ENCODE results near the gene F8. TPM values are rescaled to one million over a fixed set of nuclear protein-coding genes. Genes with fewer than 3 reads are reported as not detected.

F8 gene
- total RNA-seq, 1 experiment from 2014 or later: 0.91 TPM

DNA sequence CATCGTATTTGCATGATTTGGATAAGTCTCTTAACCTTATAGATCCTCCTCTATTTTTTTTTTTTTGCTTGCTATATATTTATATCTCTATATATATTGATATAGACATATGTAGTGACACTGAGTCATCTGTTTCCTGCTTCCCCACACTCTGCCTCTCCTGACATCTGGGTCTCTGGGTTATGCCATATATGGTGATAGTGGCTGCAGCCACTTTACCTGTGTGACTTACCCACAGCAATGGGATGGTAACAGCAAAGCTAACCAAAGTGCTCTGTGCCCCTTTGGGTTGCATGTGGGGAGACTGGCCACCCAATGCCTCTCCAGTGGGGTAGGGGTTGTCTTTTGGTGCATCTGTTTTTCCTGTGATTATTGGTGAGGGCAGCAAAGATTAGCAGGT, 33.9 kb upstream of the F8 start:
- BruUV-seq (replicated peaks): no TSS peak
- ChIA-PET CTCF (interaction anchor here (0.8 kb wide), 1 partner anchor 28 kb away, joined by 3 read pairs; no protein-coding TSS in a partner anchor), POLR2A (ENCODE audit: unreplicated experiment) (no interaction called here)
- no peak overlapping the region for H3K9ac ChIP-seq (ENCODE audit: low read length)
- H3K36me3 ChIP-seq (ENCODE audit: low read depth, low read length): peaks cover 11% of the 10 kb centered on the region; the same call in 1 of the 2 replicates
- ATAC-seq (0 out of 2 replicates have a peak, but pooled peaks have one; percentile 7), DNase-seq (no peak)
- no peaks in the 10 kb centered on the region for H3K9me3 ChIP-seq (ENCODE audit: low read length)
- no peaks in the 10 kb centered on the region for H3F3A ChIP-seq (ENCODE audit: low read length, unreplicated experiment)
- H3K4me1 ChIP-seq (ENCODE audit: insufficient read depth, low read length): no peaks in the 10 kb centered on the region
- TF ChIP-seq, protein P1, sequence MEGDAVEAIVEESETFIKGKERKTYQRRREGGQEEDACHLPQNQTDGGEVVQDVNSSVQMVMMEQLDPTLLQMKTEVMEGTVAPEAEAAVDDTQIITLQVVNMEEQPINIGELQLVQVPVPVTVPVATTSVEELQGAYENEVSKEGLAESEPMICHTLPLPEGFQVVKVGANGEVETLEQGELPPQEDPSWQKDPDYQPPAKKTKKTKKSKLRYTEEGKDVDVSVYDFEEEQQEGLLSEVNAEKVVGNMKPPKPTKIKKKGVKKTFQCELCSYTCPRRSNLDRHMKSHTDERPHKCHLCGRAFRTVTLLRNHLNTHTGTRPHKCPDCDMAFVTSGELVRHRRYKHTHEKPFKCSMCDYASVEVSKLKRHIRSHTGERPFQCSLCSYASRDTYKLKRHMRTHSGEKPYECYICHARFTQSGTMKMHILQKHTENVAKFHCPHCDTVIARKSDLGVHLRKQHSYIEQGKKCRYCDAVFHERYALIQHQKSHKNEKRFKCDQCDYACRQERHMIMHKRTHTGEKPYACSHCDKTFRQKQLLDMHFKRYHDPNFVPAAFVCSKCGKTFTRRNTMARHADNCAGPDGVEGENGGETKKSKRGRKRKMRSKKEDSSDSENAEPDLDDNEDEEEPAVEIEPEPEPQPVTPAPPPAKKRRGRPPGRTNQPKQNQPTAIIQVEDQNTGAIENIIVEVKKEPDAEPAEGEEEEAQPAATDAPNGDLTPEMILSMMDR (conservative IDR thresholded peaks at IDR 0.05; ENCODE audit: low read depth, low read length): no peak
- TF ChIP-seq EZH2 (IDR thresholded peaks at IDR 0.05; ENCODE audit: low read length, unreplicated experiment) (no peak), EZH2phosphoT487 (IDR thresholded peaks at IDR 0.05; ENCODE audit: borderline replicate concordance, low read length) (no peak)
- H4K20me1 ChIP-seq (ENCODE audit: low read length): no peaks in the 10 kb centered on the region
- no peaks in the 10 kb centered on the region for H3K79me2 ChIP-seq (ENCODE audit: low read length)
- intact Hi-C loops (cut with micrococcal nuclease): loop anchor here (10.0 kb wide), 1 partner anchor 142 kb away; no protein-coding TSS in a partner anchor
- H3K9me2 ChIP-seq (replicated peaks; ENCODE audit: low read length): no peaks in the 10 kb centered on the region
- H3K4me3 ChIP-seq (ENCODE audit: low read length): no peak overlapping the region
- H3K4me2 ChIP-seq (ENCODE audit: low read length): no peak overlapping the region
- H3K27ac ChIP-seq (ENCODE audit: low read length): no peak overlapping the region
- no peak overlapping the region for H2AFZ ChIP-seq (ENCODE audit: low read length)
- H3K27me3 ChIP-seq (ENCODE audit: low read length): no peaks in the 10 kb centered on the region

DNA sequence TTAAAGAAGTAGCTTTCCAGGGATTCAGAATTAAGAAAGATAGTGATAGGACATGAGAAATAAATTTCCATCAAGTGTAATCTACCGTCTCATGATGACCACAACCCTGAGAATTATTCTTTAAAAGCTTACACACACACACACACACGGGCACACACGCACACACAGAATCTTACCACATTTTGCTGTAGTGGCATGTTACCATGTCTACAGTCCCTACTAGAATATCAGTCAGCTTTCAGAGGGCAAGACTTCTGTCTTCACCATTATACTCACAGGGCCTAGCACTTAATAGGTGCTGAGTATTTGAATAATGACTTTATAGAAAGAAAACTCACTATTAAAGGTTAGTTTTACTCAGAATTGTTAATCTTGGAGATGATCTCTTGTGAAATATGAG, 33.0 kb upstream of the F8 start:
- Histone ChIP-seq H2AFZ (ENCODE audit: low read length) (no peak overlapping the region), H4K20me1 (ENCODE audit: low read length) (no peaks in the 10 kb centered on the region), H3K4me2 (ENCODE audit: low read length) (no peak overlapping the region), H3K9ac (ENCODE audit: low read length) (no peak overlapping the region), H3K4me3 (ENCODE audit: low read length) (no peak overlapping the region), H3K36me3 (ENCODE audit: low read depth, low read length) (peaks cover 7% of the 10 kb centered on the region; the same call in 1 of the 2 replicates), H3K27me3 (ENCODE audit: low read length) (no peaks in the 10 kb centered on the region), H3K9me2 (replicated peaks; ENCODE audit: low read length) (no peaks in the 10 kb centered on the region), H3K4me1 (ENCODE audit: insufficient read depth, low read length) (no peaks in the 10 kb centered on the region), H3F3A (ENCODE audit: low read length, unreplicated experiment) (no peaks in the 10 kb centered on the region), H3K9me3 (ENCODE audit: low read length) (no peaks in the 10 kb centered on the region), H3K79me2 (ENCODE audit: low read length) (no peaks in the 10 kb centered on the region), H3K27ac (ENCODE audit: low read length) (no peak overlapping the region)
- DNase-seq (no peak), ATAC-seq (no peak)
- ChIA-PET POLR2A (ENCODE audit: unreplicated experiment) (no interaction called here), CTCF (no interaction called here)
- BruUV-seq (replicated peaks): no TSS peak
- TF ChIP-seq EZH2phosphoT487 (IDR thresholded peaks at IDR 0.05; ENCODE audit: borderline replicate concordance, low read length) (no peak), EZH2 (IDR thresholded peaks at IDR 0.05; ENCODE audit: low read length, unreplicated experiment) (no peak)
- TF ChIP-seq, protein P1 (conservative IDR thresholded peaks at IDR 0.05; ENCODE audit: low read depth, low read length): no peak
- intact Hi-C loops (cut with micrococcal nuclease): loop anchor here (10.0 kb wide), 1 partner anchor 141 kb away; no protein-coding TSS in a partner anchor

DNA sequence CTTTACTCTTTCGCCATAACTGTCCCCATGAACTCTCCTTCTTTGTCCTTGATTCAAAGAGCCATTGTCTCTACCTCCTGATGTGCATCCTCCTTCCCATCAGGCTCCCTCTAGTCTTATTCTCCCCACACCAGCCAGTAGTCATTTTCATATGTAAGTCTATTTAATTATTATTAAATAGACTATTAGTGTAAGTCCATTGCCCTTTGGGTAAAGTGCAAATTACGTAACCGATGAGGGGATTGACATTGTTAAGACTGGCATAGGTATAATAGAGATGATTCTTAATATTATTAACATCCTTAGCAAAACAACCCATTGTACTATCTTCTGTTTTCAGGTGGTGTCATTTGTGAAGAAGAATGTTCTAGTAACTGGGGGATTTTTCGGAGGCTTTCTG, 31.7 kb upstream of the F8 start:
- Histone ChIP-seq H4K20me1 (ENCODE audit: low read length) (no peaks in the 10 kb centered on the region), H3K9me2 (replicated peaks; ENCODE audit: low read length) (no peaks in the 10 kb centered on the region), H3K9me3 (ENCODE audit: low read length) (no peaks in the 10 kb centered on the region), H3K36me3 (ENCODE audit: low read depth, low read length) (no peaks in the 10 kb centered on the region; the same call in 1 of the 2 replicates), H3K4me3 (ENCODE audit: low read length) (no peak overlapping the region), H3K4me2 (ENCODE audit: low read length) (no peak overlapping the region), H2AFZ (ENCODE audit: low read length) (no peak overlapping the region), H3K79me2 (ENCODE audit: low read length) (no peaks in the 10 kb centered on the region), H3K4me1 (ENCODE audit: insufficient read depth, low read length) (no peaks in the 10 kb centered on the region), H3F3A (ENCODE audit: low read length, unreplicated experiment) (no peaks in the 10 kb centered on the region), H3K9ac (ENCODE audit: low read length) (no peak overlapping the region), H3K27ac (ENCODE audit: low read length) (no peak overlapping the region), H3K27me3 (ENCODE audit: low read length) (no peaks in the 10 kb centered on the region)
- POLR2A ChIA-PET (ENCODE audit: unreplicated experiment): no interaction called here
- no TSS peak for BruUV-seq (replicated peaks)
- ATAC-seq: no peak
- DNase-seq: no peak
- TF ChIP-seq, protein P1 (conservative IDR thresholded peaks at IDR 0.05; ENCODE audit: low read depth, low read length): no peak
- TF ChIP-seq EZH2phosphoT487 (IDR thresholded peaks at IDR 0.05; ENCODE audit: borderline replicate concordance, low read length): no peak
- TF ChIP-seq EZH2 (IDR thresholded peaks at IDR 0.05; ENCODE audit: low read length, unreplicated experiment): no peak
- intact Hi-C loops (cut with micrococcal nuclease): loop anchor here (10.0 kb wide), 1 partner anchor 139 kb away; no protein-coding TSS in a partner anchor
- CTCF ChIA-PET: no interaction called here
